ENCODE measurements around the gene ZNF669.
"Not testable (repeated sequence)": the region's sequence is repeated elsewhere in the genome, so short reads cannot be mapped to it uniquely, and the experiment has no call there.

- TF ChIP-seq CTCF (conservative IDR thresholded peaks at IDR 0.05); EZH2 (IDR thresholded peaks at IDR 0.05; ENCODE audit: low read depth): not testable (repeated sequence)
Observed at GRCh38 chr1:247126601-247127000, 22.4 kb upstream of the ZNF669 start.
